NCI-H82 (cell line): ENCODE measurements around the gene MOSMO.
A peak's percentile ranks its signal among the peaks of the same experiment; 100 is the strongest.

Experiments
- DNase-seq: peaks from one replicate; lab custom pipeline; 2025; lab: John Stamatoyannopoulos, UW

Gene MOSMO

GRCh38 chr16:22050963-22051362 is 43.1 kb downstream of the MOSMO start:
- DNase-seq = no peak

GRCh38 chr16:22052980-22053379 is 45.1 kb downstream of the MOSMO start:
- DNase-seq = no peak

GRCh38 chr16:22053921-22054341 is 46.0 kb downstream of the MOSMO start:
- no peak for DNase-seq

DNA sequence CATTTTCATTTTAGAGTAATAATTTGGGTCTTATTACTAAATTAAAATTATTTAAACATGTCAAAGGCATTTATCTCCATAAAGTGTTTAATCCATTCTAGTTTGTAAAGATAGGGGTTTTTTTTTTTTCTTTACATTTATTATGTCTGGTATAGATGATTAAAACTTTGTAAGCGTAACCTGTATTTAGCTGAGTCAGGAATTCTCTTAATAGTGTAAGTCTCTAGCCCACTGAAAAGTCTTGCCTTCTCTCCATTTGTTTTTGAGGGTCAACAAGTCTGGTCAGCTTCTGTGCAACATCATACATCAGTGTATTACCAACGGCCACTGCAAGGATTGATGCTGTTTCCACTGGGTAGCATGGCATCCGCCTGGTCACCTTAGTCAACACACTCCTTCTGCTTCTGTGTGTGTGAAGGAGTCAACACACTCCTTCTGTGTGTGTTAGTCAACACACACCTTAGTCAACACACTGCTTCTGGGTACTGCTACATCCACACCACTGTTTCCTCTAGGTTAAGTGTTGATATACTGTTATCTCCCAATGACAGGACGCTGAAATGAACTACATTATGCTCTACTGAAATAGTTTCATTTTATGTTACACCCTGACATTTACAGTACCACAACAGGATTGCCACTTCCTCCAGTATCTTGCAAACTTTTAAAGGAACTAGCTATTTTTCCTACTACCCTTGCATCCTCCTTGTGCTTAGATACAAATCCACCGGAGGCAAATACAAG is 47.1 kb downstream of the MOSMO start:
- no peak for DNase-seq

DNA sequence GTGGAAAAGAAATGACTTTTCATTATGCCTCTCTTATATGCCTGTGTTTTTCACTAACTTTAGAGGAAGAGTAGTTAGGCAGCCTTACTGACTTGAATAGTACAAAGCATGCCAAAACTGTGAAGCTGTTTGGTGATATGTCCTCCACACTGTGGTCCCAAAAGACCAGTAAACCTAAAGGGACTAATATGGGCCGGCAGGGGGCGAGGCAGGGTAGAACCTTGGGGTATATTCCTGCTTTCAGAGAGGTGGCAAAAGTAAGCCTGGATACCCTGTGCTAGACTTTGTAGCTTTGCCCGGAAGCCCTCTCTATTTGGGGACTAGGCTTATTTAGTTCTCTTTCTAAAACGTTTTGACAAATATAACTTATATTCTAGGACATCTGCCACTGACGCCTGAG is 48.0 kb downstream of the MOSMO start:
- peak; percentile 56 for DNase-seq

DNA sequence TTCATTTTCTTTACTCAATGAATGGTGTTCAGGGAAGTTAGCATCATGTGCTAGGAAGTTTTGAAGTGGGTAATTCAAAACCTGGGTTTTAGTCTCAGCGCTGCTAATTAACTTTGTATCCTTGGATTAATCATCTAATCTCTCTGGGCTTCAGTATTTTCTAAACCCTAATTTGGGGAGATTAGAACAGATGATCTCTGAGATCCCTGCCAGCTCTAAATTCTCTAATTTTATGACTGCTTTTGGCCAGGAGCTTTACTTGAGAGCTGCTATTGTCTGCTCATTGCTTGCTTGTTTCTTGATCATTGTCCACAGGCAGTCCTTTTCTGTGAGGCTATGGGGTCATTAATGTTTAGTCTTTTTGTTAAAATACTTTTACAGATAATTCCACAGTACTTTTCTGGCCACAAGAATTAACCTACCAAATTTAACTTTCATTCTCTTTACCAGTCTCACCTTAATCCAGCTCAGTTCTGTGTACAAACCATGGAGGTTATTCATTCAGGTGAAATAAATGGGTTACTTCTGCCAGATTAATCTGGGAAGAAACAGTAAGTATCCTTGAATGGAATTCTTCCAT is 56.1 kb downstream of the MOSMO start:
- DNase-seq = peak; percentile 94

GRCh38 chr16:22065252-22065651 is 57.3 kb downstream of the MOSMO start:
- DNase-seq = no peak

DNA sequence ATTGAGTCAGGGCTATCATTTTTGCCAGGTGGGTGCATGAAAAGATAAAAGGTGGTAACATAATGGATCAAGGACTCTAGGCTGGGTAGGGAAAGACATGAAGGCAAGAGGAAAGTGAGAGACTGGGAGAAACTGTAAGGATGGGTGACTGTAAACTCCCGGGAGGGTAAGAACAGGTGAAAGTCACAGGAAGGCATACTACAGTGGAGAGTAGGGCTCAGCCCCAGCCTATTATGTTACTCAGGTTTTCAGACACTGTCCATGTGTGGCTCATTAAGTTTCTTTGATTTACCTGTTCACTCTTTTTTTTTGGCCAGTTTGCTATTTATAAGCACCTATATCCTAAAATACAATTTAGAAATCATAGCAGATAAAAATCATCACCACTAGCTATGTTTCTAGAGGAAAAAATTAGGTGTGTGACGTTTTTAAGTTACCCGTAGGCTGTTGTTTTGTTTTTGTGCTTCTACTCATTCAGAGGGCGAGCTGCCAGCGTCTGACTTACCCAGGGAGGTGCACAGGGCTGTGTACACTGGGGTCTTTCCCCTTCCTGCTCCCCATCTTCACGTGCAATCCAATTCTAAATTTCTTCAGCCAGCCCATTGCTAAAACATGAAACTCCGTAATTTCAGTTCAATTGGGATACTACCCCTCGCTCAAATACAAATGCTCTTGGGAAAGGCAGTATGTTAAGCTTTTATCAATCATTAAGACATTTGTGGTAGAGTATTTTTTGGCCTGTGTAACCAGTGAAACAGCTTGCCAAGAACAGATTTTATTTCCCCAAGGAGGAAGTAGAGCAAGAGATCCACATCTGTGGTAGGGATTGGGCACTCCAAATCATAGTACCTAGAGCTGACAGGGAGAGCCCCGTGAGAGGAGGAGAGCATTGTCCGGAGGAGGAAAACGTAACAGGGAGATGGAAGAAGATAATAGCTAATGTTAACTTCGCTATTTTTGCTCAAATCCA is 62.7 kb downstream of the MOSMO start:
- DNase-seq = no peak

GRCh38 chr16:22071331-22071910 is 63.5 kb downstream of the MOSMO start:
- peak; percentile 22 for DNase-seq

DNA sequence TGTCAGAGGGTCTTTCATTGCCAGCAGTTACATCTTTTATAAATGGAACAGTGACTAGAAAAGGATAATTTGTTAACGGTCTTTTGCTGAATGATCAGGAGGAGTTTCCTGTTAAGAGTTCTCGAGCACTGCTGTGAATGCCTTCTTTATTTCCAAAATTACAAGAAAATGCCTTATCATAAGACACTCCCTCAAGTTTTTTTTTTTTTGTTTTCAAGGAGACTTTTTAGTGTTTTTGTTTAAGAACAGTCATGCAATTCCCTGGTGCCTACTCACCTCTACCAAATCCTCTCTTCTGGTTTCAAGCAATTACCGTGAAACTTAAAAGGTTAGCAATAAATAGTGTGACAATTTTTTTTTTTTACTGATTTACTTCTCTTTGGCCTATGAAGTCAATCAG is 65.4 kb downstream of the MOSMO start:
- no peak for DNase-seq

- DNase-seq = no peak
Measured at GRCh38 chr16:22075043-22075757, 67.3 kb downstream of the MOSMO start.

DNA sequence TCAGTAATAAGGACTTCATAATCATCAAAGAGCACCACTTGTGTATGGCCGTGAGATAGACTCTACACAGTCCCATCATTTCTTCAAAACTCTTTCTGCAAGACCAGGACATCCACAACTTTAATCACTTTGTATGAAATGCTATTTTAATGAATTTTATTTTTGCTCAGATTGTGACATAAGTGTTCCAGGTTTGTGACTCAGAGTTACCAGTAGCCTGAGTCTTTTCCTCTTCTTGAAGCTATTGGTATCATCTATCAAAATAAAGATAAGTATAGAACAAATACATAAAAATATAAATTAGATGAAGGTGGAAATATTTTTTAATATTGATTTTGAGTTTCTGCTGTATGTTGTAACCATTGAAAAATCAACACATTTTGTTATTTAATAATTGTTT is 67.9 kb downstream of the MOSMO start:
- no peak for DNase-seq

GRCh38 chr16:22077700-22078313 is 69.9 kb downstream of the MOSMO start:
- peak; percentile 82 for DNase-seq

DNA sequence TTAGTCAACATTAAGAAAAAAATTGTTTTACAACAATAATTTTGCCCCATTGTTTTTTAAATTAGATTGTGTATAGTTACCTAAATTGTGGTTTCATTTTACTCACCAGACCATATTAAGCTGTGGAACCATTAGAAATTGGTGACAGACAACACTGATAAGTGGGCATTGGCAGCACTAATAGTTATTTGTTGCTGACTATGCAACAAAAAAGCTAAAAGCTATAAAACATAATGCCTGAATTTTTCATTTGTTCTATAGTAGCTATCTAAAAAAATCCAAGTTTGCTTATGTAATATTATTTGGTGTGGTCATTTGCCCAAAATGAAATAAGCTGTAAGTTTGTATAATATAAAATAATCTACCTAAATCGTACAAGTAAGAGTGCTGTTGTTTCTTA is 70.7 kb downstream of the MOSMO start:
- DNase-seq = no peak

DNA sequence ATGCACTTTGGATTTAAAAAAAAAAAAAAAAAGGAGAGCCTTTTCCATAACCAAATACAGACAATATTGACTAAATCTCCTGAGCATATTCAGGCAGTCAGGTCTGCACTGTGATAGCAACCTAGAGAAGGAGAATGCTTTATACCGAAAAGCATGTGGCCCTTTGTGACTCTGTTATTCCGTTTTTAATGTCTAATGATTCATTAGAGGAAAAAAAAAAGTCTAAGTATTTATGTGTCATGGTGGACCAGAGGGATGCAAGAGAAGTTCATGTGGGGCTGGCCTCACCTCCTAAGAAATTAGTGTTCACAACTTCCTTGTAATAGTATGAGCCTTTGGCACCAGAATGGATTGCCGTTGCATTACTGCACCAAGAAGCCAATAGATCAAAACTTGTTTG is 73.1 kb downstream of the MOSMO start:
- DNase-seq = no peak

DNA sequence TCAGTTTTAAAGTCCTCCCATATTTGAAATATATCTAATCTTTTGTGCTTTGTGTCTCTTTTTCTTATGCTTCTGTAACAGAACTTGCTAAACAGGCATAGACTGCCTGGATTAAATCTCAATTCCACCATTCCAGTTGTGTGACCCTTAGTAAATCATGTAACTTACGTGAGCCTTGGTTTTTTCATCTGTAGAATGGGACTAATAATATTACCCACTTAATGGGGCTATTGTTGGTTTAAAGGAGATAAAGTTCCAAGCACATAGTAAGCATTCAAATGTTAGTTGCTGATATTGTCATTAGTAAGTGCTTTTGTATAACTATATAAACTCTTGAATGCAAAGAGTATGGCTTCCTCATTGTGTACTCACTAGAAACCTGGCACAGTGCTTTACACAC is 78.5 kb downstream of the MOSMO start:
- no peak for DNase-seq

DNA sequence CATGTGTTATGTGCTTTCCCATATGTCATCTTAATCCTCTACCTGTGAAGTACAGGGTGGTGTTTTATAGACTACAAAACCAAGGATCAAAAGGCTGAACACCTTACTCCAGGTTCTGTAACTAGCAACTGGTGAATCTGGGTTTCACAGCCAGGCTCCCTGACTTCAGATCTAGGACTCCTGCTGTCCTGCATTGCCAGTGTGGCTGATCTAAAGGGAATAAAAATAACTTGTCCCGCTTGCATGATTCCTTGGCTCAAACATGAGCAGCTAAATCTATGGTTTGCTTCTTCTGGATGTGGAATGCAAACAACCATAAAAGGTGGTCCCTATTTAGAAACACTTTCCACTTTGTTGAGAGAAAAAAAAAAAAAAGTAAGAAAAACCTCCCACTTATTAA is 80.7 kb downstream of the MOSMO start:
- no peak for DNase-seq

GRCh38 chr16:22089910-22090309 is 82.0 kb downstream of the MOSMO start:
- no peak for DNase-seq

GRCh38 chr16:22091721-22092120 is 83.8 kb downstream of the MOSMO start:
- DNase-seq = no peak

DNA sequence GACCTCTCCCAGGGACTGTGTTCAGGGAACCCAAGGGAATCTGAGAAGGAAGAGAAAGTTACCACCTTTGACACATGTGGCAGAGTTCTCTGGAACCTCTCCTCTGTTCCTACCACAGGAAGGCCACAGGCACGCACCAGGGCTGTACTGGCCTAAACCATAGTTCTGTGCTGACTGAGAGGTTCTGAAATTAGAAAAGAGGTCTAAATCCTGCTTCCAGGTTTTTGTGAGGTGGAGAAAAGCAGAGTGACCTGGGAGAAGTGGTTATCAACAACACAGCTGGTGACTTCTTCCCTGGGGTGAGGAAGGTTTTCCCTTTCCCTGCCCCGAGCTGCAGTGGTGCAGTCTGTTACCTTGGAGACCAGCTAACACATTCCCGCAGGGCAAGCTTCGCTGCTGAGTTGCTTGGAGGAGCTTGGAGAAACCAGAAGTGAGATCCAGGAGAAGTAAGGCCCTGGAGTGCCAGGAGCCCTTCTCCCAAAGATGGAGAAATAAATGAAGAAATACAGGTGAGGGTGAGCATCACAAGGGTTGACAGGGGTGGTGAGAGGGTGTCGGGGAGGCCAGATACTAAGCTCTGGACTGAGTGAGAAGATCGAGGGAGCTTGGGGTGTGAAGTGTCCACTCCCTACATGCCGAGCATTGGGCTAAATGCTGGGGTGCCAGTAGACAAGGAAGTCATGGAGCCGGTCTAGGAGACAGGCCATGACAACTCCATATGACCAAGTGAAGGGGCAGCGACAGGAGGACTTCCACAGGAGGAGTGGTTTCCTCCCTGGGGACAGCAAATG is 84.4 kb downstream of the MOSMO start, which contains the start of gene VWA3A:
VWA3A (plus strand) TSS at position 399 of the 791 bp plus-strand sequence; CDS start at position 496, 97 bp downstream.
- DNase-seq = no peak
